ENCODE data around the gene EHF.

- TF ChIP-seq CTCF (IDR thresholded peaks at IDR 0.05), result no peak
- peak; percentile 99 for TF ChIP-seq POLR2AphosphoS5 (IDR thresholded peaks at IDR 0.05)
These were observed 47.1 kb downstream of the EHF start for GRCh38 chr11:34667810-34668582.

All from prostate gland (tissue), 2 donors.